K562 (cell line): Measurements from ENCODE around the gene KCND3. TPM values are rescaled to one million over a fixed set of nuclear protein-coding genes. Genes with fewer than 3 reads are reported as not detected.

Experiments used
- ATAC-seq: fragments of 200-7000 bp; cut with Tn5 transposase; 3 replicates; pipeline ENCODE4 v1.9.1; 2020; ENCODE audit warnings: moderate library complexity
- BruUV-seq: library from RNA; stranded (reverse); fragments of 400-500 nt; replicated peaks from 2 replicates; lab custom pipeline; 2021; lab: Mats Ljungman, UMichigan
- CTCF ChIA-PET: fragments of 300-600 bp; formaldehyde crosslinking; extraction: SDS; loops from one replicate; lab custom pipeline; 2021; ENCODE audit warnings: low intra/inter-chr PET ratio; lab: Yijun Ruan, JAX
- POLR2A ChIA-PET: fragments of 300-600, 350-650 bp; sonication (Branson Sonifier 250); formaldehyde crosslinking; extraction: SDS; loops from one replicate; lab custom pipeline; 2021; ENCODE audit warnings: antibody characterized with exemption, inconsistent platforms; lab: Yijun Ruan, JAX
- DNase-seq, 4 experiments: peaks; one replicate each; pipeline versions ENCODE4 v3.0.0 to v3.0.0-alpha.2; 2011 to 2018; ENCODE audit warnings: low spot score in 3 of 4, mixed read lengths in 3 of 4; ENCODE audit errors: extremely low read depth in 1 of 4
- FAIRE-seq: peaks from 2 replicates; lab custom pipeline; 2011; peaks lifted over from hg19 to GRCh38; lab: Jason Lieb, UNC
- H2AFZ ChIP-seq: 2 replicates; pipeline ENCODE4 v1.6.0; 2011; ENCODE audit warnings: low read depth, low read length, control low read depth, inconsistent platforms
- H3K27ac ChIP-seq: fragments of 200-600 bp; 3 replicates; pipeline ENCODE4 v1.8.0; 2011; ENCODE audit warnings: low read depth, mild to moderate bottlenecking, control low read depth, inconsistent platforms, low read length, moderate library complexity, mixed read lengths; ENCODE audit errors: extremely low read depth
- H3K27me3 ChIP-seq, 2 experiments: fragments of 300-600 bp in 1 of 2; 2 replicates in 1 of 2; 3 replicates in 1 of 2; pipeline versions ENCODE4 v1.6.0 to v1.8.0; 2011; ENCODE audit warnings: inconsistent platforms in 2 of 2, low read length in 2 of 2, mild to moderate bottlenecking in 1 of 2, mixed read lengths in 1 of 2, moderate library complexity in 1 of 2; ENCODE audit not compliant: control insufficient read depth in 2 of 2, insufficient read depth in 2 of 2
- H3K36me3 ChIP-seq: fragments of 300-600 bp; 3 replicates; pipeline ENCODE4 v1.8.0; 2011; ENCODE audit warnings: mild to moderate bottlenecking, low read length, inconsistent platforms; ENCODE audit not compliant: control insufficient read depth, insufficient read depth
- H3K4me1 ChIP-seq, 2 experiments: fragments of 200-600 bp in 1 of 2; replicated peaks in 1 of 2; 2 replicates in 1 of 2; 3 replicates in 1 of 2; pipeline versions ENCODE4 v1.5.1 to v1.8.0; 2011; ENCODE audit warnings: inconsistent platforms in 2 of 2, low read length in 2 of 2, mild to moderate bottlenecking in 1 of 2, mixed read lengths in 1 of 2, moderate library complexity in 1 of 2; ENCODE audit not compliant: control insufficient read depth in 2 of 2, insufficient read depth in 2 of 2
- H3K4me2 ChIP-seq: 2 replicates; pipeline ENCODE4 v1.6.1; 2011; ENCODE audit warnings: low read length, control low read depth, inconsistent platforms, mixed read lengths; ENCODE audit not compliant: insufficient read depth
- H3K4me3 ChIP-seq: fragments of 200-600 bp; sonication (generic), shearing (Covaris generic); 2 replicates; pipeline ENCODE4 v1.5.1; 2016; ENCODE audit warnings: control low read depth, inconsistent platforms
- H3K79me2 ChIP-seq: fragments of 200-600 bp; 3 replicates; pipeline ENCODE4 v1.8.0; 2011; ENCODE audit warnings: low read length, inconsistent platforms; ENCODE audit not compliant: control insufficient read depth, insufficient read depth
- H3K9ac ChIP-seq, 2 experiments: 2 replicates each; pipeline versions ENCODE4 v1.6.0 to v1.6.1; 2011; ENCODE audit warnings: low read depth in 2 of 2, low read length in 2 of 2, control low read depth in 1 of 2, inconsistent platforms in 1 of 2, mild to moderate bottlenecking in 1 of 2, mixed read lengths in 1 of 2; ENCODE audit not compliant: insufficient read depth in 1 of 2
- H3K9me1 ChIP-seq: one replicate; pipeline ENCODE4 v1.6.0; 2011; ENCODE audit warnings: inconsistent platforms, mild to moderate bottlenecking, low read length, moderate library complexity; ENCODE audit not compliant: control insufficient read depth, insufficient read depth
- H3K9me3 ChIP-seq: replicated peaks from 2 replicates; pipeline ENCODE4 v1.5.1; 2011; ENCODE audit warnings: low read depth, low read length, inconsistent platforms; ENCODE audit not compliant: control insufficient read depth, insufficient read depth
- H4K20me1 ChIP-seq: replicated peaks from 2 replicates; pipeline ENCODE4 v1.6.1; 2011; ENCODE audit warnings: low read length, inconsistent platforms, mixed read lengths; ENCODE audit not compliant: control insufficient read depth, insufficient read depth
- EHMT2 ChIP-seq: fragments of 450-650 bp; IDR thresholded peaks from 2 replicates; pipeline ENCODE4 v1.6.1; 2018; ENCODE audit warnings: antibody characterized with exemption
- FIP1L1 ChIP-seq: fragments of 200-400 bp; formaldehyde crosslinking; IDR thresholded peaks from 2 replicates; pipeline ENCODE4 v1.6.1; 2018; ENCODE audit warnings: mild to moderate bottlenecking, low read depth, low read length; ENCODE audit not compliant: poor library complexity, severe bottlenecking
- ILF3 ChIP-seq: fragments of 450-650 bp; IDR thresholded peaks from 2 replicates; pipeline ENCODE4 v1.6.1; 2018; ENCODE audit warnings: antibody characterized with exemption, mild to moderate bottlenecking, moderate library complexity, borderline replicate concordance
- KLF16 ChIP-seq: IDR thresholded peaks from 2 replicates; pipeline ENCODE4 v1.6.1; 2016; ENCODE audit warnings: antibody characterized with exemption
- MECOM ChIP-seq: fragments of 250-450 bp; sonication (Bioruptor Pico); IDR thresholded peaks from 2 replicates; pipeline ENCODE4 v1.8.0; 2022; ENCODE audit warnings: inconsistent platforms
- NCOA6 ChIP-seq: fragments of 450-650 bp; IDR thresholded peaks from 2 replicates; pipeline ENCODE4 v1.6.1; 2017; ENCODE audit warnings: mild to moderate bottlenecking
- NRF1 ChIP-seq, 2 experiments: fragments of 450-650 bp; IDR thresholded peaks in 1 of 2; conservative IDR thresholded peaks in 1 of 2; 2 replicates each; pipeline ENCODE4 v1.6.1; 2014; ENCODE audit warnings: mild to moderate bottlenecking in 2 of 2
- NUFIP1 ChIP-seq: fragments of 450-650 bp; IDR thresholded peaks from 2 replicates; pipeline ENCODE4 v1.6.1; 2018; ENCODE audit not compliant: partially characterized antibody
- SIX5 ChIP-seq, 2 experiments: IDR thresholded peaks; 2 replicates each; pipeline ENCODE4 v1.6.1; 2011; ENCODE audit warnings: low read length in 2 of 2, borderline replicate concordance in 1 of 2, low read depth in 1 of 2, mild to moderate bottlenecking in 1 of 2, moderate library complexity in 1 of 2; ENCODE audit not compliant: insufficient read depth in 1 of 2
- ZNF274 ChIP-seq: IDR thresholded peaks from 2 replicates; pipeline ENCODE4 v1.6.1; 2011; ENCODE audit warnings: low read depth, mild to moderate bottlenecking, low read length, moderate library complexity, borderline replicate concordance
- ZNF77 ChIP-seq: fragments of 250-450 bp; sonication (Bioruptor Pico); IDR thresholded peaks from 2 replicates; pipeline ENCODE4 v1.5.0; 2020
- WGBS: fragments of 100-300 bp; shearing (Covaris generic); methylation state at CpG from one replicate; pipeline ENCODE4 v1.1.6; 2016; ENCODE audit warnings: low coverage, mixed read lengths; ENCODE audit not compliant: insufficient coverage; ENCODE audit errors: missing lambda C conversion rate; 5-methylcytosine and 5-hydroxymethylcytosine counted together
- in situ Hi-C: fragments of 300-500 bp; cut with MboI; formaldehyde crosslinking; loops from 4 replicates; pipeline ENCODE4 v1.15.0; 2018; ENCODE audit warnings: inconsistent platforms, mixed read lengths
- intact Hi-C: fragments of 100-400 bp; cut with micrococcal nuclease; formaldehyde crosslinking; loops from 2 replicates; pipeline ENCODE4 v1.14.2; 2022
- polyA plus RNA-seq, 8 experiments: library from polyadenylated mRNA; depleted of rRNA in 4 of 8; stranded (reverse) in 5 of 8; unstranded in 3 of 8; fragments of >200 nt; fragmentation: Nextera tagmentation in 2 of 8; fragmentation: Illumina TruSeq in 1 of 8; extraction: Ambion mirVana in 2 of 8; extraction: Trizol in 1 of 8; gene quantifications; 2 replicates each; pipeline versions ENCODE4 v1.2.1 to v1.2.3, GENCODE V29; 2011 to 2014; ENCODE audit warnings: inconsistent platforms in 1 of 8, missing spikeins in 1 of 8
- total RNA-seq, 7 experiments: library from RNA; depleted of rRNA in 6 of 7; stranded (reverse); fragments of >200 nt in 6 of 7; fragmentation: Illumina TruSeq in 2 of 7; extraction: Trizol in 2 of 7; gene quantifications; 2 replicates each; pipeline versions ENCODE4 v1.2.1 to v1.2.3, GENCODE V29; 2011 to 2021; ENCODE audit warnings: low replicate concordance in 1 of 7
- TF ChIP-seq, protein P1 (sequence below): fragments of 450-650 bp; formaldehyde crosslinking; IDR thresholded peaks from 2 replicates; pipeline ENCODE4 v1.4.0; 2020; ENCODE audit warnings: mild to moderate bottlenecking, mixed read lengths
- TF ChIP-seq, protein P2 (sequence below): fragments of 450-650 bp; IDR thresholded peaks from 2 replicates; pipeline ENCODE4 v1.6.1; 2016; ENCODE audit warnings: low read depth

KCND3 gene
- total and polyA plus RNA-seq, 9 of the 15 experiments (the other 6 are each of a cell fraction or from before 2014, with no cell fraction given) = not detected

DNA sequence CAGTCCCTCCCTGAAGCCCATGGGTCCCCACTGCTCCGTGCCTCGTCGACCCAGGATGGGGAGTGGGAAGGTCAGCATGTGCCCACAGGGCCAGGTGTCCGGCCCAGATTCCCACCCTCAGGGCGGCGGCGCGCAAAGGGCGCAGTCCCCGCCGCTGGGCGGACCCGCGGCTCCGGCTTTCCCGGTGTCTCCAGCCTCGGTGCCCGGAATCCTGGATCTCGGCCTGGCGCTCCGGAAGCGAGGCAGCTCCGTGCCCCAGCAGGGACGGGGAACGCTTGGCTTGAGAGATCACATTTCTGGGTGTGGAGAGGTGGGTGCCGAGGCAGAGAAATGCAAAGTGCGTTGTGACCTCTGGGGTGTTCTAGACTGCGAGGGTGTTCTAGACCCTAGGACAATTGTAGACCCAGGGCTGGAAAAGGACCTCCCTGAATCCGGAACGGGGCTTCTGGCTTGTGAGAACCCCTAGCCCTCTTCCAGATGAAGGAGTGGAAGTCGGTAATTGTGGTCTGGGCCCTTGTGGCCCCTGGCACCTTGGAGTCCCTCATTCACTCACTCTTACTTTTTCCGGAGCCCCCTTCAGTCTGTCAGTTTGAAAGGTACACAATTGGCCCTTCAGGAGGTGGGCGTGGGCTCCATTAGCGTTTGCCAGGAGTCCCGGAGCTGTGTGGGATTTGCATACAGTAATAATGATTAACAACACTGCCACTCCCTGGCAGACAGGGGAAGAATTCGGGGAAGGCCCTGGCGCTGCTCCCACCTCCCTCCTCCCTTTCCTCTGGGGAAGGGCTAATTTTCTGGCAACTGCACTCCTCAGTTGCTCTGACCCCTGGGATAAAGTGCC lies 1.6 kb upstream of the KCND3 start:
- CTCF ChIA-PET = no interaction called here
- Histone ChIP-seq H3K4me1 (peaks cover 0 to 16% of the 10 kb centered on the region in 2 experiments; a peak in 1 of 5 replicates), H3K36me3 (no peaks in the 10 kb centered on the region), H3K4me2 (no peak overlapping the region), H3K27ac (no peak overlapping the region), H3K9ac (no peak overlapping the region), H2AFZ (no peak overlapping the region), H3K79me2 (no peaks in the 10 kb centered on the region), H3K27me3 (peaks cover 30 to 66% of the 10 kb centered on the region in 2 experiments), H3K9me1 (no peaks in the 10 kb centered on the region), H3K9me3 (no peaks in the 10 kb centered on the region), H4K20me1 (no peaks in the 10 kb centered on the region; the same call in none of the 2 replicates), H3K4me3 (no peak overlapping the region)
- peak; percentile 79 for ATAC-seq
- in situ Hi-C loops (no loop called here), intact Hi-C loops (no loop called here)
- DNase-seq = peak; percentile 30 to 39 (median 36)
- BruUV-seq = no TSS peak
- 10% methylated on average over 31 of the region's 37 CpGs for WGBS
- POLR2A ChIA-PET = no interaction called here
- FAIRE-seq = no peak
- TF ChIP-seq NUFIP1 = no peak
- TF ChIP-seq ILF3 = no peak
- no peak for TF ChIP-seq FIP1L1
- no peak for TF ChIP-seq MECOM (CRISPR knock-in tag)
- no peak for TF ChIP-seq KLF16
- TF ChIP-seq ZNF274 = no peak
- TF ChIP-seq, protein P1, sequence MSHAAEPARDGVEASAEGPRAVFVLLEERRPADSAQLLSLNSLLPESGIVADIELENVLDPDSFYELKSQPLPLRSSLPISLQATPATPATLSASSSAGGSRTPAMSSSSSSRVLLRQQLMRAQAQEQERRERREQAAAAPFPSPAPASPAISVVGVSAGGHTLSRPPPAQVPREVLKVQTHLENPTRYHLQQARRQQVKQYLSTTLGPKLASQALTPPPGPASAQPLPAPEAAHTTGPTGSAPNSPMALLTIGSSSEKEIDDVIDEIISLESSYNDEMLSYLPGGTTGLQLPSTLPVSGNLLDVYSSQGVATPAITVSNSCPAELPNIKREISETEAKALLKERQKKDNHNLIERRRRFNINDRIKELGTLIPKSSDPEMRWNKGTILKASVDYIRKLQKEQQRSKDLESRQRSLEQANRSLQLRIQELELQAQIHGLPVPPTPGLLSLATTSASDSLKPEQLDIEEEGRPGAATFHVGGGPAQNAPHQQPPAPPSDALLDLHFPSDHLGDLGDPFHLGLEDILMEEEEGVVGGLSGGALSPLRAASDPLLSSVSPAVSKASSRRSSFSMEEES (CRISPR knock-in tag) = no peak
- TF ChIP-seq NRF1 (conservative IDR thresholded peaks at IDR 0.05 in 1 of 2, IDR thresholded peaks at IDR 0.05 in 1 of 2) = no peak
- no peak for TF ChIP-seq EHMT2
- TF ChIP-seq ZNF77 (CRISPR knock-in tag) = no peak
- no peak for TF ChIP-seq SIX5 (IDR thresholded peaks at IDR 0.05; ENCODE audit: borderline replicate concordance in 1 of 2, insufficient read depth in 1 of 2, low read depth in 1 of 2, low read length in 2 of 2)
- TF ChIP-seq, protein P2, sequence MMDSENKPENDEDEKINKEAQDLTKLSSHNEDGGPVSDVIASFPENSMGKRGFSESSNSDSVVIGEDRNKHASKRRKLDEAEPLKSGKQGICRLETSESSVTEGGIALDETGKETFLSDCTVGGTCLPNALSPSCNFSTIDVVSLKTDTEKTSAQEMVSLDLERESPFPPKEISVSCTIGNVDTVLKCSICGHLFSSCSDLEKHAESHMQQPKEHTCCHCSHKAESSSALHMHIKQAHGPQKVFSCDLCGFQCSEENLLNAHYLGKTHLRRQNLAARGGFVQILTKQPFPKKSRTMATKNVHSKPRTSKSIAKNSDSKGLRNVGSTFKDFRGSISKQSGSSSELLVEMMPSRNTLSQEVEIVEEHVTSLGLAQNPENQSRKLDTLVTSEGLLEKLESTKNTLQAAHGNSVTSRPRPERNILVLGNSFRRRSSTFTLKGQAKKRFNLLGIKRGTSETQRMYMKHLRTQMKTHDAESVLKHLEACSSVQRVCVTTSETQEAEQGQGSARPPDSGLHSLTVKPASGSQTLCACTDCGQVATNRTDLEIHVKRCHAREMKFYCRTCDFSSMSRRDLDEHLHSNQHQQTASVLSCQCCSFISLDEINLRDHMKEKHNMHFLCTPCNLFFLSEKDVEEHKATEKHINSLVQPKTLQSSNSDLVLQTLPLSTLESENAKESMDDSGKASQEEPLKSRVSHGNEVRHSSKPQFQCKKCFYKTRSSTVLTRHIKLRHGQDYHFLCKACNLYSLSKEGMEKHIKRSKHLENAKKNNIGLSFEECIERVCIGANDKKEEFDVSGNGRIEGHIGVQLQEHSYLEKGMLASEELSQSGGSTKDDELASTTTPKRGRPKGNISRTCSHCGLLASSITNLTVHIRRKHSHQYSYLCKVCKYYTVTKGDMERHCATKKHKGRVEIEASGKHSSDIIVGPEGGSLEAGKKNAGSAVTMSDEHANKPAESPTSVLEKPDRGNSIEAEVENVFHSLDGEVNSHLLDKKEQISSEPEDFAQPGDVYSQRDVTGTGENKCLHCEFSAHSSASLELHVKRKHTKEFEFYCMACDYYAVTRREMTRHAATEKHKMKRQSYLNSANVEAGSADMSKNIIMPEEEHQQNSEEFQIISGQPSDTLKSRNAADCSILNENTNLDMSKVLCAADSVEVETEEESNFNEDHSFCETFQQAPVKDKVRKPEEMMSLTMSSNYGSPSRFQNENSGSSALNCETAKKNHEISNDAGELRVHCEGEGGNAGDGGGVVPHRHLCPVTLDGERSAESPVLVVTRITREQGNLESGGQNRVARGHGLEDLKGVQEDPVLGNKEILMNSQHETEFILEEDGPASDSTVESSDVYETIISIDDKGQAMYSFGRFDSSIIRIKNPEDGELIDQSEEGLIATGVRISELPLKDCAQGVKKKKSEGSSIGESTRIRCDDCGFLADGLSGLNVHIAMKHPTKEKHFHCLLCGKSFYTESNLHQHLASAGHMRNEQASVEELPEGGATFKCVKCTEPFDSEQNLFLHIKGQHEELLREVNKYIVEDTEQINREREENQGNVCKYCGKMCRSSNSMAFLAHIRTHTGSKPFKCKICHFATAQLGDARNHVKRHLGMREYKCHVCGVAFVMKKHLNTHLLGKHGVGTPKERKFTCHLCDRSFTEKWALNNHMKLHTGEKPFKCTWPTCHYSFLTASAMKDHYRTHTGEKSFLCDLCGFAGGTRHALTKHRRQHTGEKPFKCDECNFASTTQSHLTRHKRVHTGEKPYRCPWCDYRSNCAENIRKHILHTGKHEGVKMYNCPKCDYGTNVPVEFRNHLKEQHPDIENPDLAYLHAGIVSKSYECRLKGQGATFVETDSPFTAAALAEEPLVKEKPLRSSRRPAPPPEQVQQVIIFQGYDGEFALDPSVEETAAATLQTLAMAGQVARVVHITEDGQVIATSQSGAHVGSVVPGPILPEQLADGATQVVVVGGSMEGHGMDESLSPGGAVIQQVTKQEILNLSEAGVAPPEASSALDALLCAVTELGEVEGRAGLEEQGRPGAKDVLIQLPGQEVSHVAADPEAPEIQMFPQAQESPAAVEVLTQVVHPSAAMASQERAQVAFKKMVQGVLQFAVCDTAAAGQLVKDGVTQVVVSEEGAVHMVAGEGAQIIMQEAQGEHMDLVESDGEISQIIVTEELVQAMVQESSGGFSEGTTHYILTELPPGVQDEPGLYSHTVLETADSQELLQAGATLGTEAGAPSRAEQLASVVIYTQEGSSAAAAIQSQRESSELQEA = no peak
- TF ChIP-seq NCOA6 = no peak
